Esophagus muscularis mucosa (tissue), 4 donors: ENCODE measurements around the gene SGTB. TPM values are rescaled to one million over a fixed set of nuclear protein-coding genes. Genes with fewer than 3 reads are reported as not detected.

Source experiments
- DNase-seq: peaks from one replicate; pipeline ENCODE4 v3.0.0-alpha.2; 2017; ENCODE audit errors: extremely low spot score
- H3K27ac ChIP-seq, 4 donors: fragments of 200-600 bp; sonication (generic); replicated peaks in 1 of 4; 1 replicate in 3 of 4; 2 replicates in 1 of 4; pipeline ENCODE4 v1.5.1; 2016 to 2019; ENCODE audit warnings: mild to moderate bottlenecking in 1 of 4
- H3K27me3 ChIP-seq, 4 donors: fragments of 200-600 bp; sonication (generic); one replicate each; pipeline versions ENCODE4 v1.5.1 to v1.6.0; 2016 to 2019
- H3K36me3 ChIP-seq, 4 donors: fragments of 200-600 bp; sonication (generic); one replicate each; pipeline ENCODE4 v1.5.1; 2016 to 2019
- H3K4me1 ChIP-seq, 4 donors: fragments of 200-600 bp; sonication (generic); one replicate each; pipeline ENCODE4 v1.5.1; 2016 to 2019
- H3K4me3 ChIP-seq, 4 donors: fragments of 200-600 bp; sonication (generic); 1 replicate in 2 of 4; 2 replicates in 2 of 4; pipeline ENCODE4 v1.5.1; 2016 to 2019; ENCODE audit warnings: mild to moderate bottlenecking in 4 of 4, moderate library complexity in 1 of 4
- H3K9me3 ChIP-seq, 4 donors: fragments of 200-600 bp; sonication (generic); 1 replicate in 3 of 4; 2 replicates in 1 of 4; pipeline ENCODE4 v1.5.1; 2016 to 2019
- CTCF ChIP-seq, 3 experiments: fragments of 200-600 bp in 2 of 3; fragments of 450-650 bp in 1 of 3; sonication (generic) in 2 of 3; IDR thresholded peaks; one replicate each; pipeline ENCODE4 v1.5.1; 2017 to 2019; ENCODE audit warnings: antibody characterized with exemption in 3 of 3, mild to moderate bottlenecking in 2 of 3, moderate library complexity in 1 of 3
- EP300 ChIP-seq: sonication (generic); formaldehyde crosslinking; IDR thresholded peaks from one replicate; pipeline ENCODE4 v1.6.1; 2017; ENCODE audit warnings: antibody characterized with exemption
- POLR2A ChIP-seq: fragments of 450-650 bp; IDR thresholded peaks from one replicate; pipeline ENCODE4 v1.6.1; 2017; ENCODE audit warnings: antibody characterized with exemption, moderate library complexity, mild to moderate bottlenecking, low read depth
- POLR2AphosphoS5 ChIP-seq, 2 donors: sonication (generic); formaldehyde crosslinking; IDR thresholded peaks; one replicate each; pipeline ENCODE4 v1.6.1; 2017; ENCODE audit warnings: antibody characterized with exemption in 2 of 2
- WGBS: methylation state at CpG from one replicate; pipeline ENCODE4 v1.1.5; 2018; 5-methylcytosine and 5-hydroxymethylcytosine counted together
- intact Hi-C: fragments of 100-400 bp; cut with DNase I; formaldehyde crosslinking; loops from one replicate; pipeline ENCODE4 v1.15.1; 2023
- total RNA-seq, 4 donors: library from RNA; depleted of rRNA; stranded (reverse); fragments of >200 nt; gene quantifications; one replicate each; pipeline versions ENCODE4 v1.1.0 to v1.2.1, GENCODE V29; 2016

The SGTB gene
- total RNA-seq, 4 donors from 2014 or later = 11.4 to 16.5 (median 14.4) TPM

- peaks cover 0 to 5% (median 3%) of the 10 kb centered on the region in 4 donors for H3K4me1 ChIP-seq
- no peaks in the 10 kb centered on the region for H3K27me3 ChIP-seq
- TF ChIP-seq POLR2A = no peak
- no peaks in the 10 kb centered on the region for H3K9me3 ChIP-seq
- peaks cover 0 to 52% (median 16%) of the 10 kb centered on the region in 4 donors for H3K36me3 ChIP-seq
- intact Hi-C loops = no loop called here
- no peak for DNase-seq
- no peak overlapping the region for H3K4me3 ChIP-seq
- H3K27ac ChIP-seq = no peak overlapping the region
- WGBS = 96% methylated on average over 3 of the region's 3 CpGs
Measured at GRCh38 chr5:65702036-65702435, 19.9 kb downstream of the SGTB start.

- Histone ChIP-seq H3K27me3 (no peaks in the 10 kb centered on the region), H3K4me1 (peaks cover 0 to 25% (median 14%) of the 10 kb centered on the region in 4 donors), H3K4me3 (no peak overlapping the region), H3K36me3 (peaks cover 0 to 36% (median 18%) of the 10 kb centered on the region in 4 donors), H3K27ac (no peak overlapping the region), H3K9me3 (no peaks in the 10 kb centered on the region)
- DNase-seq = no peak
- 94% methylated on average over 4 of the region's 4 CpGs for WGBS
- intact Hi-C loops = no loop called here
- TF ChIP-seq POLR2AphosphoS5 (IDR thresholded peaks at IDR 0.05) (no peak), EP300 (no peak), POLR2A (no peak), CTCF (IDR thresholded peaks at IDR 0.05) (no peak)
Measured at GRCh38 chr5:65699338-65699737, 22.6 kb downstream of the SGTB start.

GRCh38 chr5:65696892-65697291 is 25.0 kb downstream of the SGTB start:
- TF ChIP-seq POLR2A (no peak), EP300 (no peak), CTCF (IDR thresholded peaks at IDR 0.05) (no peak), POLR2AphosphoS5 (IDR thresholded peaks at IDR 0.05) (no peak)
- DNase-seq = no peak
- H3K4me1 ChIP-seq = peaks cover 0 to 25% (median 14%) of the 10 kb centered on the region in 4 donors
- no peaks in the 10 kb centered on the region for H3K27me3 ChIP-seq
- no peak overlapping the region for H3K27ac ChIP-seq
- no peaks in the 10 kb centered on the region for H3K9me3 ChIP-seq
- peaks cover 0 to 15% (median 5%) of the 10 kb centered on the region in 4 donors for H3K36me3 ChIP-seq
- H3K4me3 ChIP-seq = no peak overlapping the region
- intact Hi-C loops = no loop called here

- Histone ChIP-seq H3K27me3 (no peaks in the 10 kb centered on the region), H3K36me3 (peaks cover 0 to 18% (median 7%) of the 10 kb centered on the region in 4 donors), H3K9me3 (no peaks in the 10 kb centered on the region), H3K4me1 (peaks cover 0 to 25% (median 14%) of the 10 kb centered on the region in 4 donors), H3K4me3 (no peak overlapping the region), H3K27ac (no peak overlapping the region)
- no peak for DNase-seq
- 94% methylated on average over 4 of the region's 4 CpGs for WGBS
- intact Hi-C loops = no loop called here
- no peak for TF ChIP-seq EP300
- no peak for TF ChIP-seq CTCF (IDR thresholded peaks at IDR 0.05)
- TF ChIP-seq POLR2AphosphoS5 (IDR thresholded peaks at IDR 0.05) = no peak
- TF ChIP-seq POLR2A = no peak
Measured at GRCh38 chr5:65695896-65696295, 26.0 kb downstream of the SGTB start.

- WGBS = 73% methylated on average over 4 of the region's 4 CpGs
- intact Hi-C loops = no loop called here
- H3K4me3 ChIP-seq = no peak overlapping the region
- no peaks in the 10 kb centered on the region for H3K27me3 ChIP-seq
- H3K27ac ChIP-seq = no peak overlapping the region
- H3K9me3 ChIP-seq = no peaks in the 10 kb centered on the region
- H3K4me1 ChIP-seq = peaks cover 0 to 25% (median 14%) of the 10 kb centered on the region in 4 donors
- H3K36me3 ChIP-seq = peaks cover 0 to 19% (median 9%) of the 10 kb centered on the region in 4 donors
- TF ChIP-seq CTCF (IDR thresholded peaks at IDR 0.05) (no peak), POLR2A (no peak), POLR2AphosphoS5 (IDR thresholded peaks at IDR 0.05) (no peak), EP300 (no peak)
- DNase-seq = no peak
Measured at GRCh38 chr5:65695162-65695755, 26.6 kb downstream of the SGTB start.
